Hindlimb muscle (tissue), 1 donor: ENCODE data around the gene PRKCD. TPM values are rescaled to one million over a fixed set of nuclear protein-coding genes. Genes with fewer than 3 reads are reported as not detected.

ENCODE experiments used
- DNase-seq: peaks from one replicate; pipeline ENCODE4 v3.0.0-alpha.2; 2013
- polyA plus RNA-seq: library from polyadenylated mRNA; unstranded; fragments of 120-200 nt; gene quantifications from one replicate; pipeline ENCODE4 v1.2.1, GENCODE V29; 2013; ENCODE audit not compliant: insufficient read length

Gene PRKCD
- polyA plus RNA-seq, 1 donor, result 8.2 TPM

GRCh38 chr3:53234130-53234840 lies 73.3 kb downstream of the PRKCD start:
- DNase-seq, result no peak

GRCh38 chr3:53234841-53235232 lies 73.8 kb downstream of the PRKCD start:
- no peak for DNase-seq

GRCh38 chr3:53235545-53235944 lies 74.5 kb downstream of the PRKCD start:
- no peak for DNase-seq

- DNase-seq, result no peak
Observed at GRCh38 chr3:53236112-53236841, 75.3 kb downstream of the PRKCD start.

GRCh38 chr3:53238051-53238850 lies 77.2 kb downstream of the PRKCD start:
- DNase-seq, result no peak

GRCh38 chr3:53238886-53239285 lies 77.9 kb downstream of the PRKCD start:
- DNase-seq, result no peak

GRCh38 chr3:53239800-53240199 lies 78.8 kb downstream of the PRKCD start:
- DNase-seq, result no peak

- DNase-seq, result no peak
Observed at GRCh38 chr3:53240989-53241972, 80.3 kb downstream of the PRKCD start.

- no peak for DNase-seq
Observed at GRCh38 chr3:53242155-53242554, 81.1 kb downstream of the PRKCD start.

Other genes with a start within 250 kb of the PRKCD start
- 7.4 TPM for gene SFMBT1, start 115.1 kb upstream of the PRKCD start, polyA plus RNA-seq
- gene RFT1, start 30.8 kb upstream of the PRKCD start, polyA plus RNA-seq, result 10.7 TPM
- gene TKT, start 94.8 kb downstream of the PRKCD start, polyA plus RNA-seq, result 34.3 TPM
- 20.5 TPM for gene DCP1A, start 186.3 kb downstream of the PRKCD start, polyA plus RNA-seq